ENCODE data around the gene EYS. TPM values are rescaled to one million over a fixed set of nuclear protein-coding genes. Genes with fewer than 3 reads are reported as not detected.

The EYS gene
- total and polyA plus RNA-seq, 2 of the 8 experiments (the other 6 are each of a cell fraction or from before 2014, with no cell fraction given): 0.05 to 0.13 TPM

- no peak overlapping the region for H3K14ac ChIP-seq (ENCODE audit: insufficient read length)
- no peak overlapping the region for H3K9ac ChIP-seq (replicated peaks in 1 of 4; ENCODE audit: extremely low read depth in 1 of 4, low read depth in 3 of 4, low read length in 3 of 4)
- H2AK5ac ChIP-seq (ENCODE audit: low read depth, low read length): no peak overlapping the region
- H3K23ac ChIP-seq (ENCODE audit: insufficient read length): no peak overlapping the region
- no peak overlapping the region for H2BK12ac ChIP-seq (ENCODE audit: low read depth, low read length)
- H3K18ac ChIP-seq (ENCODE audit: extremely low read depth, low read length): no peak overlapping the region
- H3K56ac ChIP-seq (replicated peaks; ENCODE audit: insufficient read length, low read depth, low read length): no peak overlapping the region
- H2BK5ac ChIP-seq (ENCODE audit: low read depth, low read length): no peak overlapping the region
- H4K91ac ChIP-seq (replicated peaks; ENCODE audit: insufficient read length, low read length): no peak overlapping the region
- H3K4ac ChIP-seq (replicated peaks; ENCODE audit: insufficient read length, low read depth, low read length): no peak overlapping the region
- POLR2A ChIA-PET (ENCODE audit: partially characterized antibody): no interaction called here
- H2BK120ac ChIP-seq (replicated peaks; ENCODE audit: low read depth, low read length): no peak overlapping the region
- no peak overlapping the region for H3K4me2 ChIP-seq (ENCODE audit: insufficient read depth in 1 of 2, low read depth in 2 of 2, low read length in 2 of 2)
- FAIRE-seq (no peak), DNase-seq (ENCODE audit: low read depth in 1 of 2, low spot score in 2 of 2) (no peak)
- H3K4me3 ChIP-seq (ENCODE audit: extremely low read depth in 1 of 4, insufficient read depth in 2 of 4, low read depth in 3 of 4, low read length in 4 of 4): no peak overlapping the region
- TF ChIP-seq SIRT6 (IDR thresholded peaks at IDR 0.05; ENCODE audit: low read length) (no peak), CEBPB (IDR thresholded peaks at IDR 0.05; ENCODE audit: low read depth, low read length) (peak; percentile 55; the same call in 1 of the 2 replicates)
- H3K36me3 ChIP-seq (ENCODE audit: control insufficient read depth in 2 of 4, insufficient read depth in 4 of 4, low read length in 3 of 4): no peaks in the 10 kb centered on the region
- no peak overlapping the region for H4K5ac ChIP-seq (ENCODE audit: insufficient read length, low read depth, low read length)
- H3K79me1 ChIP-seq (ENCODE audit: low read depth, low read length): no peaks in the 10 kb centered on the region
- no peaks in the 10 kb centered on the region for H4K20me1 ChIP-seq (replicated peaks in 1 of 2; ENCODE audit: control insufficient read depth in 1 of 2, insufficient read depth in 2 of 2, low read length in 2 of 2)
- no peak overlapping the region for H3K27ac ChIP-seq (ENCODE audit: low read depth, low read length)
- no peak overlapping the region for H4K8ac ChIP-seq (ENCODE audit: extremely low read depth, insufficient read depth, low read length)
- H3K23me2 ChIP-seq (ENCODE audit: low read depth, low read length): no peaks in the 10 kb centered on the region
- H2BK15ac ChIP-seq (ENCODE audit: low read length): no peak overlapping the region
- H3K9me3 ChIP-seq (ENCODE audit: insufficient read depth in 2 of 2, low read depth in 1 of 2, low read length in 1 of 2): no peaks in the 10 kb centered on the region
- H3K79me2 ChIP-seq (ENCODE audit: control insufficient read depth in 1 of 2, insufficient read depth in 2 of 2, low read length in 2 of 2): no peaks in the 10 kb centered on the region
- H2BK20ac ChIP-seq (ENCODE audit: low read length): no peak overlapping the region
- H3K4me1 ChIP-seq (replicated peaks in 1 of 4; ENCODE audit: control insufficient read depth in 3 of 4, insufficient read depth in 4 of 4, low read length in 3 of 4): 0 out of 7 replicates have a peak, but pooled peaks cover 0 to 2% (median 0%) of the 10 kb centered on the region in 4 experiments
- H2AFZ ChIP-seq (ENCODE audit: low read length): no peak overlapping the region
- H3K27me3 ChIP-seq (replicated peaks in 1 of 4; ENCODE audit: control insufficient read depth in 3 of 4, extremely low read depth in 1 of 4, insufficient read depth in 3 of 4, low read length in 3 of 4): no peaks in the 10 kb centered on the region
- 96% methylated on average over 2 of the region's 2 CpGs; no CpG with 5 or more reads in 1 of the 2 experiments for WGBS, 2 experiments (ENCODE audit: extremely low coverage in 1 of 2, insufficient coverage in 1 of 2, insufficient read length in 1 of 2, insufficient replicate concordance in 2 of 2, low coverage in 1 of 2, low lambda C conversion rate in 2 of 2, missing lambda C conversion rate in 1 of 2)
- CTCF ChIA-PET (ENCODE audit: partially characterized antibody): no interaction called here
These were observed 761.6 kb downstream of the EYS start for GRCh38 chr6:64945450-64945849.

Data from H1 (cell line).